ENCODE measurements around the gene TTC39C.
A peak's percentile ranks its signal among the peaks of the same experiment; 100 is the strongest.

Gene TTC39C

DNA sequence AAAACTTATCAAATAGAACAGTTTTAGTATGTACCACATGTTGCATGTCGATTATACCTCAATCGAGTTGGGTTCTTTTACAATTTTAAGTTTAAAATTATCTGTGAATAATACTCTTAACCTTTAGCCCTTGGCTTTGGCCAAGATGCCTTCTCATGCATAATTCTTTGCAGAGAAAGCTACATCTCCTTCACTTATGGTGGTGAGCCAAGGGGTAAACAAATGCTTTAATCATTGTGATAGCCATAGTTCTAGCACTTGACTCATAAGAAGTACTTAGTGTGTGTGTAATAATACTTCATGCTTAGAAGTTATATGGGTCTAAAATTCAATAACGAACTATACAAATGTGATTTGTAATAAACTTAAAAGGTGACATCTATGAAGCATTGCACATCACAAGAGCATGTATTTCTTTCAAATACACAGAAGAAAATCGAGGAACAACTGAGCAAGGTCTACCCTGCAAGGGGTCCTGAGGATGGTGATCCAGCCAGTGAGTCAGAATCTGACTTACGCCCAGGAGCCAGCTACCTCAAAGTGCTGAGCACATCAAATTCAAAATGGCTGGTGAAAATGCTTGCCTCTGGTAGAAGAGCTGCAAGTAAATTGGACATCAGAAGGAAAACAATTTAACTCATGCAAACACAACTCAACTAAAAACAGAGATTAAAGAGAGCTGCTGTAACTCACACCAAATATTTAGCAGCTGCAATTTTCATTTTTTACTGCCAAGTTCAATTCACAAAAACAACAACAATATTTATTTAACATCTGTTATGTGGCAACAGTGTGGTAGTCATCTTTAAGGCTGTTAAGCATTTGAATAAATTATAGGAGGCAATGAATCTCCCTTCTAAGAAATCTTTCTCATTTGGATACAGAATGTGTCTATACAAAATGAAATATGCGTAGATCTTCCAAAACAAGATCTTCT lies 23.8 kb upstream of the TTC39C start:
- TF ChIP-seq, protein P1, sequence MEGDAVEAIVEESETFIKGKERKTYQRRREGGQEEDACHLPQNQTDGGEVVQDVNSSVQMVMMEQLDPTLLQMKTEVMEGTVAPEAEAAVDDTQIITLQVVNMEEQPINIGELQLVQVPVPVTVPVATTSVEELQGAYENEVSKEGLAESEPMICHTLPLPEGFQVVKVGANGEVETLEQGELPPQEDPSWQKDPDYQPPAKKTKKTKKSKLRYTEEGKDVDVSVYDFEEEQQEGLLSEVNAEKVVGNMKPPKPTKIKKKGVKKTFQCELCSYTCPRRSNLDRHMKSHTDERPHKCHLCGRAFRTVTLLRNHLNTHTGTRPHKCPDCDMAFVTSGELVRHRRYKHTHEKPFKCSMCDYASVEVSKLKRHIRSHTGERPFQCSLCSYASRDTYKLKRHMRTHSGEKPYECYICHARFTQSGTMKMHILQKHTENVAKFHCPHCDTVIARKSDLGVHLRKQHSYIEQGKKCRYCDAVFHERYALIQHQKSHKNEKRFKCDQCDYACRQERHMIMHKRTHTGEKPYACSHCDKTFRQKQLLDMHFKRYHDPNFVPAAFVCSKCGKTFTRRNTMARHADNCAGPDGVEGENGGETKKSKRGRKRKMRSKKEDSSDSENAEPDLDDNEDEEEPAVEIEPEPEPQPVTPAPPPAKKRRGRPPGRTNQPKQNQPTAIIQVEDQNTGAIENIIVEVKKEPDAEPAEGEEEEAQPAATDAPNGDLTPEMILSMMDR (IDR thresholded peaks at IDR 0.05; ENCODE audit: borderline replicate concordance, extremely low read depth, low read length, poor library complexity, severe bottlenecking): no peak
- no peak for TF ChIP-seq EZH2 (IDR thresholded peaks at IDR 0.05; ENCODE audit: borderline replicate concordance, low read depth, low read length, severe bottlenecking)
- H3K36me3 ChIP-seq (ENCODE audit: insufficient read depth, low read length): no peaks in the 10 kb centered on the region
- H2AFZ ChIP-seq (ENCODE audit: low read depth, low read length): no peak overlapping the region
- no peak overlapping the region for H3K9ac ChIP-seq (ENCODE audit: low read depth, low read length)
- H3K4me1 ChIP-seq (ENCODE audit: insufficient read depth, low read length): peaks cover 5% of the 10 kb centered on the region; the same call in 1 of the 2 replicates
- ATAC-seq (ENCODE audit: insufficient read depth, low read depth) (no peak), DNase-seq (no peak)
- no peaks in the 10 kb centered on the region for H4K20me1 ChIP-seq (ENCODE audit: insufficient read depth, low read length)
- no peaks in the 10 kb centered on the region for H3K27me3 ChIP-seq (ENCODE audit: insufficient read depth, low read length, poor library complexity)
- H3K4me3 ChIP-seq (ENCODE audit: low read depth in 1 of 2, low read length in 2 of 2): no peak overlapping the region
- no peak overlapping the region for H3K4me2 ChIP-seq (ENCODE audit: insufficient read depth, low read length)
- no peaks in the 10 kb centered on the region for H3K9me3 ChIP-seq (ENCODE audit: insufficient read depth, low read length, severe bottlenecking)
- no peaks in the 10 kb centered on the region for H3K79me2 ChIP-seq (ENCODE audit: insufficient read depth, low read length)
- H3K27ac ChIP-seq (ENCODE audit: low read length): no peak overlapping the region

DNA sequence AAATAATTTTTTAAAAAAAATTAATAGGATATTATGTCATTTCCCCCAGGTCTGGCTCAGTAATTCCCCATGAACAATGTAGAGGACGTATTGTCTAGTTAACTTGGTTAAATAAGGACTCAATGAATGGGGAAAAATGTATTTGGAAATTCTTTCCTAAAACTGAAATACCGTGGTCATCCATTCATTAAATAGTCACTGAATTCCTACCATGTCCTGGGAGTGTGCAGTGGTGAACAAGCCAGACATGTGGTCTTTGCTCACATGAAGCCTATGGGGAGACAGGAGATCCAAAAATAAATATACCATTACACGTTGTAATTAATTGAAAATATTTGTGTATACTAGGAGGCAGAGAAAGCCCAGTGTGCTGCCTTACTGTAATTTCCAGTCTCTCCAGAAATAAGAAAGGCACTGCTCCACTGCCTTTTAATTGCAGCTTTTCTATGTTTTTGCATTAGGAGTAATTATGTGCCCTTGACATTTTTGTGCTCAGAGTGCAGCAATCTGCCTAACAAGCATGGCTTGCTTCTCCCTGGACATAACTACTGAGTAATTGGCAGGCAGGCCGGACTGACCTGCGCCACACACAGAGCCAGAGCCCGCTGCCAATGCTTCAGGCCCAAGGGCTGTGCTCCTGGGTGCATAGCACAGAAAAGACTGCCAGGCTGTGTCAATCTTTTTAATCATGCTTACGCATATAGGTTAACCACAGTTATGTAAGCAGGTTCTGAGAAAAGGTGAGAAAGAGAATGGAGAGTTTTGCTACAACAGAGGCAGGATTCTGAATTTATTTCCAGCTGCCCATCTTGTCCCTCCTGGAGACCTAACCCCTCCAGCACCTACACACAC lies 22.2 kb upstream of the TTC39C start:
- H3K4me1 ChIP-seq (ENCODE audit: insufficient read depth, low read length): peaks cover 5% of the 10 kb centered on the region; the same call in 1 of the 2 replicates
- no peak overlapping the region for H3K9ac ChIP-seq (ENCODE audit: low read depth, low read length)

DNA sequence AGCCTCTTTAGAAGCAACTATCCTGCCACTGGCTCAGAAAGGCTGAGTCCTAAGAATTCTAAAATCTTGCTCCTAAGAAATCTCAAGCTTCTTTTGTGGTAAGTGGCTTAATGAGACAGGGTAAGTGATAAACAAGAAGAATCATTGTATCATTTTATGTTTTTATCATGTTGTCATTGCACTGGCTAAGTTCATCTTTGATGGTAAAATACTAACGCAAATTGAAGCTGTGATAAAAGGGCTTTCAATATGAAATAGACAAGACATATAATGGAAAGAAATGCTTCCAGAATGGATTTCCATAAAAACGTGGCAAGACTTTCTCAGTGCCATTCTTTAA lies 21.6 kb upstream of the TTC39C start:
- TF ChIP-seq, protein P1 (IDR thresholded peaks at IDR 0.05; ENCODE audit: borderline replicate concordance, extremely low read depth, low read length, poor library complexity, severe bottlenecking): no peak
- no peak for TF ChIP-seq EZH2 (IDR thresholded peaks at IDR 0.05; ENCODE audit: borderline replicate concordance, low read depth, low read length, severe bottlenecking)
- H3K79me2 ChIP-seq (ENCODE audit: insufficient read depth, low read length): no peaks in the 10 kb centered on the region
- H3K4me2 ChIP-seq (ENCODE audit: insufficient read depth, low read length): no peak overlapping the region
- peaks cover 5% of the 10 kb centered on the region; the same call in 1 of the 2 replicates for H3K4me1 ChIP-seq (ENCODE audit: insufficient read depth, low read length)
- H3K36me3 ChIP-seq (ENCODE audit: insufficient read depth, low read length): no peaks in the 10 kb centered on the region
- H3K27me3 ChIP-seq (ENCODE audit: insufficient read depth, low read length, poor library complexity): no peaks in the 10 kb centered on the region
- H3K9ac ChIP-seq (ENCODE audit: low read depth, low read length): no peak overlapping the region
- DNase-seq: no peak
- H2AFZ ChIP-seq (ENCODE audit: low read depth, low read length): no peak overlapping the region
- H3K27ac ChIP-seq (ENCODE audit: low read length): no peak overlapping the region
- ATAC-seq (ENCODE audit: insufficient read depth, low read depth): no peak
- no peaks in the 10 kb centered on the region for H3K9me3 ChIP-seq (ENCODE audit: insufficient read depth, low read length, severe bottlenecking)
- H4K20me1 ChIP-seq (ENCODE audit: insufficient read depth, low read length): no peaks in the 10 kb centered on the region
- no peak overlapping the region for H3K4me3 ChIP-seq (ENCODE audit: low read depth in 1 of 2, low read length in 2 of 2)

More for the DNA sequence above, 22.2 kb upstream of the TTC39C start:
- no peaks in the 10 kb centered on the region for H3K9me3 ChIP-seq (ENCODE audit: insufficient read depth, low read length, severe bottlenecking)
- H3K4me3 ChIP-seq (ENCODE audit: low read depth in 1 of 2, low read length in 2 of 2): no peak overlapping the region
- TF ChIP-seq, protein P1 (IDR thresholded peaks at IDR 0.05; ENCODE audit: borderline replicate concordance, extremely low read depth, low read length, poor library complexity, severe bottlenecking): no peak
- TF ChIP-seq EZH2 (IDR thresholded peaks at IDR 0.05; ENCODE audit: borderline replicate concordance, low read depth, low read length, severe bottlenecking): no peak
- no peaks in the 10 kb centered on the region for H3K79me2 ChIP-seq (ENCODE audit: insufficient read depth, low read length)
- DNase-seq (no peak), ATAC-seq (ENCODE audit: insufficient read depth, low read depth) (peak; percentile 62)
- no peaks in the 10 kb centered on the region for H4K20me1 ChIP-seq (ENCODE audit: insufficient read depth, low read length)
- H3K27ac ChIP-seq (ENCODE audit: low read length): no peak overlapping the region
- no peaks in the 10 kb centered on the region for H3K27me3 ChIP-seq (ENCODE audit: insufficient read depth, low read length, poor library complexity)
- H3K4me2 ChIP-seq (ENCODE audit: insufficient read depth, low read length): no peak overlapping the region
- H3K36me3 ChIP-seq (ENCODE audit: insufficient read depth, low read length): no peaks in the 10 kb centered on the region
- no peak overlapping the region for H2AFZ ChIP-seq (ENCODE audit: low read depth, low read length)

Measured in DND-41 (cell line).